MM.1S (cell line): Measurements from ENCODE around the gene TMEM248.
"Not testable (repeated sequence)": the region's sequence is repeated elsewhere in the genome, so short reads cannot be mapped to it uniquely, and the experiment has no call there.

ENCODE experiments used
- DNase-seq: peaks from one replicate; pipeline ENCODE4 v3.0.0-alpha.2; 2015
- H2AFZ ChIP-seq: fragments of 300-600 bp; sonication (generic); 2 replicates; pipeline ENCODE4 v1.6.0; 2016; ENCODE audit warnings: antibody characterized with exemption, low read length
- H3F3A ChIP-seq: fragments of 300-600 bp; sonication (generic); 2 replicates; pipeline ENCODE4 v1.6.1; 2016; ENCODE audit warnings: mild to moderate bottlenecking, antibody characterized with exemption, low read length, moderate library complexity, mixed read lengths; ENCODE audit not compliant: insufficient read depth
- H3K27ac ChIP-seq: fragments of 300-600 bp; sonication (generic); 2 replicates; pipeline ENCODE4 v1.5.1; 2016; ENCODE audit warnings: mild to moderate bottlenecking, low read length
- H3K27me3 ChIP-seq: fragments of 300-600 bp; sonication (generic); replicated peaks from 2 replicates; pipeline ENCODE4 v1.6.0; 2016; ENCODE audit warnings: low read length; ENCODE audit not compliant: insufficient read depth
- H3K36me3 ChIP-seq: fragments of 300-600 bp; sonication (generic); replicated peaks from 2 replicates; pipeline ENCODE4 v1.6.1; 2016; ENCODE audit warnings: mild to moderate bottlenecking, low read length, mixed read lengths; ENCODE audit not compliant: insufficient read depth
- H3K4me1 ChIP-seq: fragments of 300-600 bp; sonication (generic); 2 replicates; pipeline ENCODE4 v1.6.1; 2016; ENCODE audit warnings: low read length, mixed read lengths
- H3K4me2 ChIP-seq: fragments of 300-600 bp; sonication (generic); 2 replicates; pipeline ENCODE4 v1.6.0; 2016; ENCODE audit warnings: low read depth, low read length
- H3K4me3 ChIP-seq: fragments of 300-600 bp; sonication (generic); 2 replicates; pipeline ENCODE4 v1.5.1; 2016; ENCODE audit warnings: low read length, mixed read lengths
- H3K79me2 ChIP-seq: fragments of 300-600 bp; sonication (generic); 2 replicates; pipeline ENCODE4 v1.6.1; 2016; ENCODE audit warnings: mixed run types, low read length, mixed read lengths
- H3K9ac ChIP-seq: fragments of 300-600 bp; sonication (generic); 2 replicates; pipeline ENCODE4 v1.6.1; 2016; ENCODE audit warnings: low read length, mixed read lengths
- H3K9me2 ChIP-seq: fragments of 300-600 bp; sonication (generic); replicated peaks from 2 replicates; pipeline ENCODE4 v1.6.1; 2016; ENCODE audit warnings: mild to moderate bottlenecking, low read length, mixed read lengths; ENCODE audit not compliant: insufficient read depth
- H3K9me3 ChIP-seq: fragments of 300-600 bp; sonication (generic); replicated peaks from 2 replicates; pipeline ENCODE4 v1.6.1; 2016; ENCODE audit warnings: mild to moderate bottlenecking, low read length, mixed read lengths; ENCODE audit not compliant: insufficient read depth
- H4K20me1 ChIP-seq: fragments of 300-600 bp; sonication (generic); 2 replicates; pipeline ENCODE4 v1.6.1; 2016; ENCODE audit warnings: mild to moderate bottlenecking, low read length, moderate library complexity, mixed read lengths; ENCODE audit not compliant: insufficient read depth
- EZH2 ChIP-seq: fragments of 300-600 bp; sonication (generic); optimal IDR thresholded peaks from 2 replicates; pipeline ENCODE3; 2017; ENCODE audit warnings: low read depth, mild to moderate bottlenecking, antibody characterized with exemption, low read length, mixed read lengths
- EZH2phosphoT487 ChIP-seq: fragments of 300-600 bp; sonication (generic); IDR thresholded peaks from 2 replicates; pipeline ENCODE4 v1.6.1; 2018; ENCODE audit warnings: antibody characterized with exemption, low read length
- TF ChIP-seq, protein P1 (sequence below): fragments of 300-600 bp; sonication (generic); IDR thresholded peaks from 2 replicates; pipeline ENCODE4 v1.5.1; 2016; ENCODE audit warnings: antibody characterized with exemption, low read length, mixed read lengths

TMEM248 gene

DNA sequence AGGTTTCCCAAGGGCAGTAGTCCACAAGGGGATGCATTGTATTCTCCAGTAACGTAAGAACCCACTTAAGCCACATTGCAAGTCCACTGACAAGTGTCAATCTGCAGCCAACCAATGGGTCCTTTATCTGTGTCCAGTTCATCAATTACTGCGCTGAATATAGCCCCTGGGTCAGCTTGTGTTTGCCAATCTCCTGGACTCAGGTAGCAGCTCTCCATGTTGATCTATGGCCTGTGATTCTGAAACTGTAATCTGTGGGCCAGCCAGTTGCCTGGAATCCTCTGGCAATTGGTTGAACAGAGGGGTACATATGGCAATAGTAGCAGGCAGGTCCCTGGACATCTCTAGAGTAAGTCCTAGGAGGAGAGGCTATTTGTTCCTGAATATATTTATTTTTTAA lies 8.8 kb upstream of the TMEM248 start:
- TF ChIP-seq EZH2 = no peak
- TF ChIP-seq, protein P1, sequence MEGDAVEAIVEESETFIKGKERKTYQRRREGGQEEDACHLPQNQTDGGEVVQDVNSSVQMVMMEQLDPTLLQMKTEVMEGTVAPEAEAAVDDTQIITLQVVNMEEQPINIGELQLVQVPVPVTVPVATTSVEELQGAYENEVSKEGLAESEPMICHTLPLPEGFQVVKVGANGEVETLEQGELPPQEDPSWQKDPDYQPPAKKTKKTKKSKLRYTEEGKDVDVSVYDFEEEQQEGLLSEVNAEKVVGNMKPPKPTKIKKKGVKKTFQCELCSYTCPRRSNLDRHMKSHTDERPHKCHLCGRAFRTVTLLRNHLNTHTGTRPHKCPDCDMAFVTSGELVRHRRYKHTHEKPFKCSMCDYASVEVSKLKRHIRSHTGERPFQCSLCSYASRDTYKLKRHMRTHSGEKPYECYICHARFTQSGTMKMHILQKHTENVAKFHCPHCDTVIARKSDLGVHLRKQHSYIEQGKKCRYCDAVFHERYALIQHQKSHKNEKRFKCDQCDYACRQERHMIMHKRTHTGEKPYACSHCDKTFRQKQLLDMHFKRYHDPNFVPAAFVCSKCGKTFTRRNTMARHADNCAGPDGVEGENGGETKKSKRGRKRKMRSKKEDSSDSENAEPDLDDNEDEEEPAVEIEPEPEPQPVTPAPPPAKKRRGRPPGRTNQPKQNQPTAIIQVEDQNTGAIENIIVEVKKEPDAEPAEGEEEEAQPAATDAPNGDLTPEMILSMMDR = no peak
- no peak for TF ChIP-seq EZH2phosphoT487
- H3K4me1 ChIP-seq = no peaks in the 10 kb centered on the region
- no peak overlapping the region for H3K4me2 ChIP-seq
- no peaks in the 10 kb centered on the region for H3K79me2 ChIP-seq
- no peaks in the 10 kb centered on the region for H3K27me3 ChIP-seq
- no peak overlapping the region for H3K27ac ChIP-seq
- no peaks in the 10 kb centered on the region for H3F3A ChIP-seq
- no peaks in the 10 kb centered on the region for H3K36me3 ChIP-seq
- DNase-seq = no peak
- H3K4me3 ChIP-seq = no peak overlapping the region
- H2AFZ ChIP-seq = no peak overlapping the region
- H4K20me1 ChIP-seq = no peaks in the 10 kb centered on the region
- H3K9me2 ChIP-seq = no peaks in the 10 kb centered on the region
- no peaks in the 10 kb centered on the region for H3K9me3 ChIP-seq
- H3K9ac ChIP-seq = no peak overlapping the region

DNA sequence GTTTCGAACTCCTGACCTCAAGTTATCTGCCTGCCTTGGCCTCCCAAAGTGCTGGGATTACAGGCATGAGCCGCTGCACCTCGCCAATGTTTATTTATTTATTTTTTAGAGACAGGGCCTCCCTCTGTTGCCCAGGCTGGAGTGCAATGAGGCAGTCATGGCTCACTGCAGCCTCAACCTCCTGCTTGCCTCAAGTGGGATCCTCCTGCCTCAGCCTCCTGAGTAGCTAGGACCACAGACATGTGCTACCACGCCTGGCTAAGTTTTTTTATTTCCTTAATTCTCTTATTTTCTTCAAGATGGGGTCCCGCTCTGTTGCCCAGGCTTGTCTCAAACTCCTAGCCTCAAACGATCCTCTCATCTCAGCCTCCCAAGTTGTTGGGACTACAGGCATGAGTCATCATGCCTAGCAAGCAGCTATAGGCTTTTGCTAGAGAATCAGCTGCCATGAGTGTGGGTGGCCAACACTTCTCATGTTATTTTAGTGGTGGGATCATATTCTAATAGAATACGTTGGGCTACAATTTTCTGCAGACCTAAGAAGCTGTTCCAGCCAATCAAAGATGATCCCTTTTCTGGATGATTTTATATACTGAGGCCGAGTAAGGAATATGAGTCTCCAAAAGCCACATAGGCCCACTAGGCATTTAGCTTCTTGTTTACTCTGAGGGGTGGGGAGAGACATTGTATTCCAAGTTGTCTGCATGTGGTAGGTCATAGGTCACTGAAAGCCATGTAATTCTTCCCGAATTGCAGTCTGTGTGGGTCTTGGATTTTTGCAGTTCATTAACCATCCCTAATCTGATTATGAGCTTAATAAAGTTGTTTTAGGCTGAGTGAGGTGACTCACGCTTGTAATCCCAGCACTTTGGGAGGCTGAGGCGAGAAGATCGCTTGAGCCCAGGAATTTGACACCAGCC lies 7.6 kb upstream of the TMEM248 start:
- Histone ChIP-seq H3K36me3 (no peaks in the 10 kb centered on the region), H3K4me1 (no peaks in the 10 kb centered on the region), H3K27me3 (no peaks in the 10 kb centered on the region), H2AFZ (no peak overlapping the region), H3K9ac (no peak overlapping the region), H3K4me2 (no peak overlapping the region), H3K4me3 (no peak overlapping the region), H3K27ac (no peak overlapping the region), H3K79me2 (no peaks in the 10 kb centered on the region), H3K9me2 (no peaks in the 10 kb centered on the region), H3F3A (no peaks in the 10 kb centered on the region), H4K20me1 (no peaks in the 10 kb centered on the region), H3K9me3 (no peaks in the 10 kb centered on the region)
- DNase-seq = no peak
- TF ChIP-seq, protein P1 = no peak
- TF ChIP-seq EZH2 (no peak), EZH2phosphoT487 (no peak)

DNA sequence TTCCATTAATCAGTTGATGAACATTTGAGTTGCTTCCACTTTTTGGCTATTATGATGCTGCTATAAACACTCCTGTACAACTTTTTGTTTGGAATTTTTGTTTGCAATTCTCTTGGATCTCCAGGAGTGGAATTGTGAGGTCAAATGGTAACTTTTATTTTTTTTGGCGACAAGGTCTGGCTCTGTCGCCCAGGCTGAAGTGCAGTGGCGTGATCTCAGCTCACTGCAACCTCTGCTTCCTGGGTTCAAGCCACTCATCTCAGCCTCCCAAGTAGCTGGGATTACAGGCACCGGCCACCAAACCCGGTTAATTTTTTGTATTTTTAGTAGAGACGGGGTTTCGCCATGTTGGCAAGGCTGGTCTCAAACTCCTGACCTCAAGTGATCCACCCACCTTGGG lies 3.1 kb upstream of the TMEM248 start:
- H3K36me3 ChIP-seq, H3K4me3 ChIP-seq, H3K4me2 ChIP-seq, H3K9ac ChIP-seq, H3K27me3 ChIP-seq, H3K27ac ChIP-seq, H3K9me2 ChIP-seq, H3K9me3 ChIP-seq, H4K20me1 ChIP-seq, H3K4me1 ChIP-seq, DNase-seq, H2AFZ ChIP-seq: not testable (repeated sequence)
- Histone ChIP-seq H3F3A (peaks cover 10% of the 10 kb centered on the region), H3K79me2 (peaks cover 26% of the 10 kb centered on the region)

DNA sequence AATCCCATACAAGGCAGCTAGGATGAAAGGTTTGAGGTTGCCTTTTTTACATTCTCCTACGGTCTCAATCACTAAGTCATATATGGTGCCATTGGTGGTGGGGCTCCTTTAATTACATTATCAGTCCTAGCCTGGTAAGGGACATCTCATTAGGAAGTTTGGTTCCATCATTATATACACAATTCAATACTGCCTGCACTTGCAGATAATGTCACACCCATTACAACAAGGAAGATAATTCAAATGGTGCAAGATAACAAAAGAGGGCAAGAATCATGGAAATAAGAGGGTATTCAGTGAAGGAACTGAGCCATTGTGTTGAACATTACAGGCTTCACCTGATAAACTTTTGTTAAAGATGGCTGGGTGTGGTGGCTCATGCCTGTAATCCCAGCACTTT lies 1.7 kb upstream of the TMEM248 start:
- no peak for DNase-seq
- Histone ChIP-seq H3K9me3 (no peaks in the 10 kb centered on the region), H4K20me1 (no peaks in the 10 kb centered on the region), H3K4me1 (0 out of 2 replicates have a peak, but pooled peaks cover 6% of the 10 kb centered on the region), H3K36me3 (no peaks in the 10 kb centered on the region), H3K9ac (no peak overlapping the region), H3K9me2 (no peaks in the 10 kb centered on the region), H3K79me2 (peaks cover 40% of the 10 kb centered on the region), H3K27me3 (no peaks in the 10 kb centered on the region), H3K27ac (no peak overlapping the region), H3K4me2 (no peak overlapping the region), H3K4me3 (no peak overlapping the region), H2AFZ (no peak overlapping the region), H3F3A (peaks cover 10% of the 10 kb centered on the region)
- no peak for TF ChIP-seq EZH2phosphoT487
- TF ChIP-seq EZH2 = no peak
- TF ChIP-seq, protein P1 = no peak
